GM19043 (cell line): ENCODE results near the gene COL13A1.

Experiments used
- ATAC-seq: cut with Tn5 transposase; IDR thresholded peaks from one replicate; pipeline ENCODE4 v1.9.1; 2021; ENCODE audit warnings: low read depth; ENCODE audit not compliant: unreplicated experiment

Gene COL13A1

DNA sequence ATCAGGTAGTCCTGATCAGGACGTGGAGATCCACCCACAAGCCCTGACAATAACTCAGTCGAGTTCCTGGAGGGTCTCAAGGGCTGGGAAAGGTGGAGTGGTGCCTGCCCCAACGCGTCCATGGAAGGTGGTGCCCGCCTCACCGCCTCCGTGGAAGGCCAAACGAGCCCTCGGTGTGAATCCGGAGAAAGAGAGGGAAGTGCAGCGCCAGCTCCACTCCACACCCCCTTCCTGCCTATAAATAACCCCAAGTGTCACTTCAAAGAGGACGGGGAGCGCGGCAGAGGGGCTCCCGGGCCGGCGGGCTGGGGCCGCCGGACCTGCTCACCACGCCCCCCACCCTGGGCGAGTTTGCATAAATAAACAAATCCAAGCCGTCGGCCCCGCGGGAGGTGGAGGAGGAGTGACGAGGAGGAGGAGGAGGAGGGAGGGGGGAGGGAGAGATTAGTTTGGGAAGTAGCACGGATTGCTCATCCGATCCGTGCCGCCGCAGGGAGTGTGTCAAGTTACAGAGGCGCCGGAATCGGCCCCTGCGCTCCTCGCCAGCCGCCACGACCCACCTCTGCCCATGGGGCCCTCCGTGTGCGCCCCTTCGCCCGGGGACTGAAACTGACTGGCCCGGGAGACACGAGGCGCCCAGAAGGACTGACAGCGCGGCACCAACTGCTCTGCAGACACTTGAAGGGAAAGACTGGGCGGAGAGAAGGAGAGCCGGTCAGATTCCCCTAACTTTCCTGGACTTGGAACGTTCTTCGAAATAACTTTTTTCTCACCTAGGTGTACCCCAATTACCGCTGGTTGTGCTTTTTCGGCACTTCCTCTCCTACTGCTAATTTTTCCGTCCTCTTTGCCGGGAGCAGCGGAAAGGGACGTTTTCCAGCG, at the start of gene COL13A1:
Gene COL13A1 (plus strand): TSS at position 473 of the 882 bp plus-strand sequence. CDS start 518 bp downstream, outside the sequence.
- no peak for ATAC-seq

DNA sequence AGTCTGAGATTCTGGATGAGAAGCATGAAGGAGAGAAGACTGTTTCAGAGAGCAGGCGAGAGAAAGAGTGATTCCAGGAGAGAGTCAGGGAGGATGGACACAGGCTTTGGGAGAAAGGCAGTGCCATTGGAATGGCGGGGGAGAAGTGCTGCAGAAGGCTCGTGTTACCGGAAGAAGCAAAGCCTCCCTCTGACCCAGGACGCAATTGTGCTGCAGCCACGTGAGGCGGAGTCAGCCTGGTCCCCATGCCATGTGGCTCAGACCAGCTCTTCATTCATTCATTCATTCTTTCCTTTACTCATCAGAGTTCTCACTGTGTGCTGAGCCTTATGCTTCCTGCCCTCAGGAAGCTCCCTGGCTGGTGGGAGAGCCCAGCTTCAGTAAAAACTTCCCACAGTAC, 49.2 kb upstream of the COL13A1 start:
- ATAC-seq, result no peak

DNA sequence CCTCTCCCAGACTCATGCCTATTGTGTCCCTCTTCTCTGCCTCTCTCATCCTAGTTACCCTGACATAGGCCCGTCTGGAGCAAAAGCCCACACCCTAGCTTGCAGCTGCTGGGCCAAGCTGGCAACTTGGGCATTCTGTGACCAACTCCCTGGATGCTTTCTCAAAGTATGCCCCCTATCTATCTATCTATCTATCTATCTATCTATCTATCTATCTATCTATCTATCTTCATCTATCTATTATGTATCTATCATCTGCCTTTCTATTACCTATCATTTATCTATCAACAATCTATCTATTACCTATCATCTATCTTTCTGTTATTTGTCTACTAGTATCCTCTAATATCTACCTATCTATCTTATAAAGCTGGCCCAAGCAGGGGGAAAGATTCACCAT, 45.4 kb upstream of the COL13A1 start:
- ATAC-seq, result no peak

DNA sequence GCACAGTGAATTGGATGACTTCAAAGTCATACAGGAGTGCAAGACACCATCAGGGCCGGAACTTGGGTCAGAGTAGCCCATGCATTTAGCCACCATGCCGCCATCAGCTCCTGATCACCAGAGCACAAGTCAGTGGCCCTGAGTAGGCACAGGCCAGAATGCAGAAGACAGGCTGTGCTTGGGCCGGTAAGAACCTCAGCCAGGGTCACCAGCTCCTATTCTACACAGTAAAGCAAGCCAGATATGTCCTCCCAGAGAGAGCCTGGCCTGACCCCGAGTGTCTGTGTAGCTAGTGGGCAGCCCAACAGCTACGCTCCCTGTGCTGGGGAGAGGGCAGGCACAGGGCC, 44.5 kb upstream of the COL13A1 start:
- ATAC-seq, result no peak

DNA sequence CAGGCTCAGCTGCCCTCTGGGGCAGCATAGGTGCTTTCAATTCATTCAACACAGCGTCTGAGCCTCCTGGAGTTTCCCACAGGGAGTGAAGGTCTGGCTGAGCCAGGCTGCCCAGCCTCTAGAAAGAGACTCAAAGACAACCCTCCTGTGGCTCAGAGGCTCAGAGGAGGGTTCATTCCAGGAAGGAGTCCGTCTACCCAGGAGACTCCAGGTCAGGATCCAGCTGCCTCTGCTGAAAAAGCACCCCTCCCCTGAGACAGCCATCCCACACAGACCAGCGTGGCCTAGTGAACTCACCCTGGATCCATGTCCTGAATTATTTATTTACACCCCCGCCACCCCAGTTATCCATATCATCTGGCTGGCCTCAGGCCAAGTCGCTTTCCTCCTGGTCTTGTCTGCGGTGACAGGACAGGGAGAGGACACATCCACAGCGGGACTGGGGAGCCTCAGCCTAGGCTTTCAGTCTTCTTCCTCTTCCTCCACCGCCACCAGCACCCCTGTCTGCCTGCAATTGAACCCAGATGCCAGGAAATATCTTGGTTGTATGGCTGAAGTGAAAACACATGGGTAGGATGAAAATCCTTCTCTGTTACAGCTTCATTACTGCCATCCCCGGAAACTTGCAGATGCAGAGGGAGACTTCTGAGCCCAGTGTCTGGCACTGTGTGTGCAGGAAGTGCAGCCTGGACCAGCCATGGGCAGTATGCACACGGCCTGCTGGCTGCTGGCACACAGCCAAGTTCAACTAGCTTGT, 44.0 kb upstream of the COL13A1 start:
- ATAC-seq, result no peak

DNA sequence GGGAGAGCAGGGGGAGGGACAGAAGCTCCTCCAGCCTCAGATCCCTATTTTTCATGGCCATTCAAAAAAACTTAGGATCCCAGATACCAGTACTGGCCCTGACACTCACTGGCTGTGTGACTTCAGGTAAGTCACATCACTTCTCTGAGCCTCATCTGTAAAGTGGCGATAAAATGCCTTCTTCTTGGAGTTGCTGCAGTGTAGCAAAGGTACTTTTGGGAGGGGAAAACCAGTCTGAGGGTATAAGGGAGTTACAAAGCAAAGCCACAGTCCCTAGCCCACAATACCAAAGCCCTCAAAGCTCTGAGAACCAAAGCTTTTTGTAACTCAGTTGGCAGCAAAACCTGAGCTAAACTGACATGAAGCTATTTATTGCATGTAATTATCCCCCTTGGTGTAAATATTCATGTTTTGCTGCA, 43.4 kb upstream of the COL13A1 start:
- ATAC-seq, result no peak

DNA sequence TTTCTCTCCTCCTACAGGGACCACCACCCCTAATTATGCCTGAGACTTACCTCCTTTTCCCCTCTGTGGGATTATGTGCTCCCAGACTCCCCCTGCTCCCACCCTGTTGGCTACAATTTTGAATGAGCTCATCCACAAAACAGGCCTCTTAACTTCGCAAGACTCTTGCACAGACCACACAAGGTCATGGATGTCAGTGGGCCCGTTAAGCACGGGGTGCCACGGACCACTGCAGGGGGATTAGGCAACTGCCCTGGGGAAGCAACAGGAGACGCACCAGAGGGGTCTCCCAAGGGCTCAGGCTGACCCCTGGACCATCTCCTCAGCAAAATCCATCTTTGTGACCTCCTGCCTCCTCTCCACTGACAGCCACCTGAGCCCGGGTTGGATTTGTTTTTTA, 42.1 kb upstream of the COL13A1 start:
- ATAC-seq, result no peak

DNA sequence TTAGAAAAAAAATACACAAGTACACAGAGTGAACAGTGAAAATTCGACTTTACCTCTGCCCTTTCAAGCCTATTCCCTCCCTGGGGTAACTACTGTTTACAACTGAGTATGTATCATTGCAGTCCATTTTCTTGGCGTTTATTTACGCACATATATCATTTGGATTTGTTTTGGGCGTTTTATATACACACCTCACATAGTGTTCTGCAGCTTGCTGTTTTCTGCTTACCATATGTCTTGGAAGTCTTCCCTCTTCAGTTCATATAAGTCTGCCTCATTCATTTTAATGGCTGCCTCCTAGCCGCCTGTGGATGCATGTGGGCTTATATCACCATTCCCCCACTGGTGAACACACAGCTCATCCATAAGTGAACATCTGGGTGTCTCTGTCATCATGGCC, 41.6 kb upstream of the COL13A1 start:
- no peak for ATAC-seq

DNA sequence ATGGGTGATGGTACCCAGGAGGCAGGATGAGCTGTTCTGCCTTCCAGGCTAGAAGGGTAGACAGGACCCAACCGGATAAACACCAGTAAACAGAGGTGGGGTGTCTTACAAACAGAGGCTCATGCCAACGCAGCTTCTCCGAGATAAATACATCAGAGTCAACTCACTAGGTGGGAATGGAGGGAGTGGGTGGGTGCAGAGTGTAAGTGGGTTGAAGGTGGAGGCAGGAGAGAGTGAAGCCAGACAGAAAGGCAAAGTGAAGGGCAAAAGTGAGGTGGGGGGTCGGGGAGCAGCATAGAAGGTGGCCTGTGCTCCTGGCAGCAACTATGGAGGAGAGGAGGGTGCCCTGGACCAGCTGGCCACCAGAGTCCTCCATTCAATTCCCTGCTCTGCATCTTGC, 40.4 kb upstream of the COL13A1 start:
- no peak for ATAC-seq

DNA sequence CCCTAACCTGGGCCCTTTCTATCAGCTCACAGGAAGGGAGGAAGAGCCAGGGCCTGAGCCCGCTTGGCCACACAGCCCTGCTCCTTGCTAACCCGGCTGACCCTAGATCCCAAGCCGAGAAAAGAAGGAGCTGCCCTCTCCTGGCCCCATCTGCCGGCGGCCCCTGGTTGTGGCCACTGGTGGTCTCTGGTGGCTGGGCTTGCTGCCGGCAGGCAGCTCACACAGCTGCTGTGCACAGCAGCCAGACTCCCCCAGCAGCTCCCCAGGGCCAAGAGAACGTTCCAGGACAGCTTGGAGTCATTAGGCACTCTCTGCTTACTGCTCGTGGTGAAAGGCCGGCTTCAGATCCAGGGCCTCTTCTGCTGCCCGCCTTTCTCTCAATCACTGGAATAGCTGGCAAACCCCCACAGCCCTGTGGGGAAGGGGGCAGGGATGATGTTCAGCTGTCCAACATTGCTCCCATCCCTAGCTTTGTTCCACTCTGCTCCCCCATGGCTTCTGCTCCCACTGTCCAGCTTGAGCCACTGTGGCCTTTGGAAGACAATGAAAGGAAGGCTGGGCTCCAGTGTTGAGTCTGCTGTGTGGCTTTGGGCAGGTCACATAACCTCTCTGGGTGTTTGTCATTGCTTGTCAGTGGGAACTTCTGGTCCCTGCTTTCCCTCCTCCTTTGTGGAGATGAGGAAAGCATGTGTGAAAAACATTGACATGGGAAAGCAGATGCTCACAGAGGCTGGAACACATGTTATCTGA, 35.4 kb upstream of the COL13A1 start:
- ATAC-seq, result no peak

DNA sequence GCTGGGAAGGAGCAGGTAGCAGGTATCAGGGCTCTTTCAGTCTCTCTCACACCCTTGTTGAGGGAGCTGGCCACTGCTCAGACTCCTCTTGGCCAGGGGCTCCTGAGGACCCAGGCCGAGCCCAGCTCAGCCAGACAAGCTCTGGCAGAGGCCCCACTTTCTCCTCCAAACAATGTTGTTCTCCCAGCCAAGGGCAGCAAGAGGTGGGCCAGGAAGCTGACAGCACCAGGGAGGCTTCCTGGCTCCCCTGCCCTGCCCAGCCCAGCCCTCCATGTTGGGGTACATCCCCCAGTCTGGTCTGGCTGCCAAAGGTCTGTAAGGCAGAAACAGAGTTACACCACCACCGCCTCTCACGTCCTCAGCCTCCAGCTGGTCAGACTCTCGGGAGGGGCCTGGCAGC, 33.9 kb upstream of the COL13A1 start:
- ATAC-seq, result no peak

DNA sequence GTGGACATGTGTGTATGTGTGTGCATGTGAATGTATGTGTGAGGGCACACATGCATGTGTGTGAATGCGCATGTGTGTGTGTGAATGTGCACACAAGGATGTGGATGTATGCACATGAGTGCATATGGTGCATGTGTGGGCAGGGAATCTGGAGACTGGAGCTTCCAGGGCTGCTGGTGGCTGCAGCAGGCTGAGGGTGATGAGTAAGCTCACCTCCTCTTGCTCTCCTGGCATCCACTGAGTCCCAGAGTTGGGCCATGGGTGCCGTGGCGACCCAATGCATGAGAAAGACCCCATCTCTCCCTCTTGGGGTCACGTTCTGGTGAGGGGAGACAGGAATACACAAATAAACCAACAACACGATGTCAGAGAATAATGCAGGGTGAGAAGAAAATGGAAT, 33.3 kb upstream of the COL13A1 start:
- no peak for ATAC-seq

DNA sequence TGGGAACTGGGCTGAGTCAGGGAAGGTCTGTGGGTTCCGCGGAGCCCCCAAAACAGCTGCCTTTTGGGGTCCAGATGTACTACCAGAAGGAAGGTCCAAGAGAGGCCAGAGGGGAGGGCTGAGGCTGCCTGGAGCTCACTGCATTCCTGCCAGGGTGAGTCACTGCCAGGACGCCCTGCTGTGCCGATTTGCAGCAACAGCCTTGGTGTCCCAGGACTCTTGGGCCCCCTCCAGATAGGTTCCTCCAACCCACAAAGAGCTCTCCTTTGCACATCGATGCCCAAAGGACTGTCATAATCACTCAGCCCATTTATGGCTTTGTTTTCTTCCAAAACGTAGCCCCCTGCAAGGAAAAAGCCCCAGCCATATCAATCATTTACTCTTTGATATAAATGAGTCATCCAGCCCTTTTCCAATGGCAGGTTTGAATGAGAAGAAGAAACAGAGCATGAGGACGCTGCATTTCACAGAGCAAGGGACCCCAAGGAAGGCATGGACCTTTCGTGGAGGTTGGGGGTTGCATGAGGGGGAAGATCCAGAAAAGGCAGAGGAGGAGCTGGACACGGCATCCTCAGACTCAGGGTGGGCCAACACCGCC, 32.2 kb upstream of the COL13A1 start:
- no peak for ATAC-seq

DNA sequence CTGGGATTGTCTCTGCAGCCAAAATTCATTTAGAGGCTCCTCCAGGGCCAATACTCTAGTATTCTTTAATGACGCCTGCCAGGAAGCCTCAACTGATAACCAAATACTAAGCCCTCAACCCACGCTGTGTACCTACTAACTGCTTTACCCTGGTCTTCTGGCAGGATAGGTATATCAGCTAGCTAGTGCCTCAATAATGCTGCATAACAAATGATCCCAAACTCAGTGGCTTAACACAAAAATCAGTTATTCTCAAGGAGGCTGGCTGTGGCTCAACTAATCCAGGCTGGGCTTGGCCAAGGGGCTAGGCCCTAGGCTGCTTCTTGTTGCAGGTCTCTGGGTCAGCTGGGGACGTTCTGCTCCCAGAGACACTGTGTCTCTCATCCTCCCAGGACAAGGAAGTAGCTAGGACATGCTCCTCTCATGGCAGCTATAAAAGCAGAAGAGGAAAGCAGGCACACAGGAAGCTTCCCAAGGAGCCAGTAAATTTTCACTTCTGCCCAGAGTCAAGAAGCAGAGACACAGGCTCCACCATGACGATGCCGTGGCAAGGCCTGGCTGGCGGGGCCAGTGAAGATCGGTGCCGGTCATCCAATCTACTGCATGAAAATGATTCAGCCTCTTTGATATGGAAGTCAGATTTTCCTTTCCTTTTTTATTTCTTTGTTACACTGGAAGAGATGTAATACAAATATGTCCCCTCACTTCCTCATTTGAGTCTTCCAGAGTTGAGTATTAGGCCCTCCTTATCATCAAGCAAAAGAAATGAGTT, 28.6 kb upstream of the COL13A1 start:
- ATAC-seq, result no peak

DNA sequence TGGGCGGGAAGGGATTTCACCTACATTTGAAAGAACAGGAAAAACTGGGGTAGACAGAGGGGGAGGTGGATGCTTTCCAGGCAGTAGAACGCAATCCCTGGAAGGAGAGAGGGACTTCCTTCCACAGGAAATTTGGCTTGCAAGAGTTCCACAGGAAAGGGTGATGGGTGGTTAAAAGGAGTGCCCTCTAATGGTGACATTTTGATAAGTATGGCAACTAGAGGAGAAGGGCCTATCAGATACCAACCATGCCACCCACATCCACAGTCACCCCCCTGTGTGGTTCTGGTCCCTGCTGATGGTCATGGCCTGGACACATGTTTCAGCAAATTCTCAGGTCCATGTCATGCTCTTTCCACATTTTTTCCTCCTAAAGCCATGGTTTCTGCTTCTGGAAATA, 27.1 kb upstream of the COL13A1 start:
- no peak for ATAC-seq

DNA sequence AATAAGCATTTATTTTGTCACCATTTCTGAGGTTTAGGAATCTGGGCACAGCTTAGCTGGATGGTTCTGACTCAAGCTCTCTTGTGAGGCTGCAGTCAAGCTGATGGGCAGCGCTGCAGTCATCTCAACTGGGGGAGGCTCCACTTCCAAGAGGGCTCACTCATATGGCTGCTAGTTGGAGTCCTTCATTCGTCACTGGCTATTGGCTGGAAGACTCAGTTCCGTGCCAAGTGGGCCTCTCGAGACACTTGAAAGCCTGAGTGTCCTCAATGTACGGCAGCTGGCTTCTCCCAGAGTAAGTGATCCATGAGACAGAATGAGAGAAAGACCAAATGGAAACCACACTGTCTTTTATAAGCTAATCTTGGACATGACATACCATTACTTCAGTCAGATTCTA, 21.6 kb upstream of the COL13A1 start:
- no peak for ATAC-seq

DNA sequence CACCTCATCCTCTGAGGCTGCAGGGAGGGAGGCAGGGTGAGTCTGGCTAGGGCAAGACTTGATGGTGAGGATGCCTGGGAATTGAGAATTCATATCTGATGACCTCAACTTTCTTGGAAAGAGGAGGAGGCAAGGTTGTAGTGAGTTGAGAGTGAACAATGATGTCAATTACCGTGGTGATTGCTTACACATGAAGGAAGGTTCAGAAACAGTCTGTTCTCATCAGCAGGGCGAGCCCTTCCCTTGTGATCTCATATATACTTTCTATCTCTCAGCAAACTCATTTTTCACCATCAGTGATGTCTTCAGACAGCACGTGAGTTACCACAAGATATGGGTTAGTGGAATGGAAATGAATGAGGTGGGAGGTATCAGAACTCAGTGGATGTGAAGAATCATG, 20.1 kb upstream of the COL13A1 start:
- ATAC-seq, result no peak

DNA sequence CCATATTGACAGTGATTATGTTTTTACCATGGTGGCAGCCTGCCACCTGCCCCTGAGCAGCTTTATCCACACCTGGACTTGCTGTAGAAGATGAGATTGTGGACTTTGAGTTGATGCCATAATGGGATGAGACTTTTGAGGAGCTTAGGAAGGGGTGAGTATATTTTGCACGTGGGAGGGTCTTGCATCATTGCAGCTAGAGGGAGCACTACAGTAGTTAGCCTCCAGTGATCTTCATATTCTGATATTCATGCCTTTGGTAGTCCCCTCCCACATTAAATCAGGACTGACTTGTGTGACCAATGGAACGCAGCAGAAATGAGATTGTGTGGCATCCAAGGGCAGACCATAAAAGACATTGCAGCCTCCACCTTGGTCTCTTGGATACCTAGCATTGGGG, 18.2 kb upstream of the COL13A1 start:
- no peak for ATAC-seq

DNA sequence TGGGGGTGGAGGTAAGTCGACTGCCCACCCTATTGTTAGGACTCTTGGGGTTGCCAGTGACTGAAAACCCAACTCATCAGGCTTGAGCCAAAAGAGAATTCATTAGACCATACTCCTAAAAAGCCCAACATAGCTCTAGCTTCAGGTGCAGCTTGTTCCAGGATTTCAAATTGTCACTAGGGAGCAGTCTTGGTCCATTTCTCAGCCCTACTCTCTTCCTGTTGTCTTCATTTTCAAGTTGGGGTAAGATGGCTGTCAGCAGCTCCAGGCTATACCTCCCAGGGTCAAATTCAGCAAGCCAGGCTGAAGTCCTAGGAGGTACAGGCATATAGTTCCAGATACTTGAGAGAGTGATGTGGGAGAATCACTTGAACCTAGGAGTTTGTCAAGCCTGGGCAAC, 14.9 kb upstream of the COL13A1 start:
- no peak for ATAC-seq

DNA sequence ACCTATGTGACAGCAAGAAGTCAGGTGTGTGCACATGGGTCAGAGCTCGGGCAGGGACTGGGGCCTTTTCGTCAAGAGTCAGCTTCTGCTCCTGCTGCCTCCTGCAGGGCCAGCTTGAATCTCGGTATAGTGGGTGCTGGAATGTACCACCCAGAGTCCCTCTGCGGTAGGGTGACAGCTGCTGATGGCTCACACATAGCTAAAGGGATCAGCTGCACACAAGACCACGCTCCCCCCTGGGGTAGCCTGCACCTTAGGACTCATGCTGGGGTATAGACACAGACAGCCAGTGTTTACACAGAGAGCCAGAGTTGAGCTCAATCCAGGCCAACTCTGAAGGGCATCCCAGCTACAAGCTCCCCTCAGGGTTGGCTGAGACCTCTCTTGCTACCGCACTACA, 14.0 kb upstream of the COL13A1 start:
- no peak for ATAC-seq
